HepG2 (cell line): ENCODE data around the gene MEAF6. TPM values are rescaled to one million over a fixed set of nuclear protein-coding genes. Genes with fewer than 3 reads are reported as not detected.

Experiments used
- ATF7 ChIP-seq, 2 experiments: fragments of 450-650 bp in 1 of 2; sonication (generic) in 1 of 2; formaldehyde crosslinking in 1 of 2; IDR thresholded peaks; 2 replicates each; pipeline versions ENCODE4 v1.4.0 to v1.6.1; 2016 to 2020; ENCODE audit warnings: antibody characterized with exemption in 1 of 2, mild to moderate bottlenecking in 1 of 2, missing genetic modification reagents in 1 of 2
- CBX2 ChIP-seq, 2 experiments: fragments of 200-600 bp in 1 of 2; sonication (generic); formaldehyde crosslinking in 1 of 2; IDR thresholded peaks; 2 replicates each; pipeline versions ENCODE4 v1.7.0 to v1.8.1; 2018 to 2022; ENCODE audit warnings: low read depth in 2 of 2, low read length in 1 of 2, mild to moderate bottlenecking in 1 of 2, missing genetic modification reagents in 1 of 2
- CSRNP1 ChIP-seq: sonication (generic); formaldehyde crosslinking; IDR thresholded peaks from 2 replicates; pipeline ENCODE4 v1.8.1; 2023; ENCODE audit warnings: mild to moderate bottlenecking, missing genetic modification reagents
- GTF3A ChIP-seq: sonication (generic); formaldehyde crosslinking; conservative IDR thresholded peaks from 2 replicates; pipeline ENCODE4 v1.4.0; 2020; ENCODE audit warnings: mild to moderate bottlenecking, missing genetic modification reagents
- LCORL ChIP-seq, 2 experiments: fragments of 450-650 bp in 1 of 2; sonication (generic) in 1 of 2; formaldehyde crosslinking in 1 of 2; IDR thresholded peaks; 2 replicates each; pipeline versions ENCODE4 v1.5.0 to v1.6.1; 2017 to 2020; ENCODE audit warnings: antibody characterized with exemption in 1 of 2, missing genetic modification reagents in 1 of 2
- RFX3 ChIP-seq: IDR thresholded peaks from 2 replicates; pipeline ENCODE4 v1.6.1; 2016; ENCODE audit warnings: missing biosample characterization, missing genetic modification reagents
- SNAPC2 ChIP-seq: sonication (generic); formaldehyde crosslinking; IDR thresholded peaks from 2 replicates; pipeline ENCODE4 v1.8.1; 2022; ENCODE audit warnings: mild to moderate bottlenecking, missing genetic modification reagents
- ZFX ChIP-seq: sonication (generic); formaldehyde crosslinking; IDR thresholded peaks from 2 replicates; pipeline ENCODE4 v1.4.0; 2020; ENCODE audit warnings: mild to moderate bottlenecking, low read depth, missing genetic modification reagents, moderate library complexity
- ZNF24 ChIP-seq: fragments of 450-650 bp; IDR thresholded peaks from 2 replicates; pipeline ENCODE4 v1.6.1; 2017; ENCODE audit warnings: antibody characterized with exemption, mild to moderate bottlenecking
- ZNF275 ChIP-seq: sonication (generic); formaldehyde crosslinking; IDR thresholded peaks from 2 replicates; pipeline ENCODE4 v1.8.0; 2022; ENCODE audit warnings: missing genetic modification reagents, mild to moderate bottlenecking, inconsistent platforms, borderline replicate concordance
- ZNF546 ChIP-seq: sonication (generic); formaldehyde crosslinking; conservative IDR thresholded peaks from 2 replicates; pipeline ENCODE4 v1.8.1; 2023; ENCODE audit warnings: mild to moderate bottlenecking, missing genetic modification reagents
- ZNF672 ChIP-seq: sonication (generic); formaldehyde crosslinking; IDR thresholded peaks from 2 replicates; pipeline ENCODE4 v1.8.1; 2022; ENCODE audit warnings: missing genetic modification reagents
- ZNF761 ChIP-seq: sonication (generic); formaldehyde crosslinking; conservative IDR thresholded peaks from 2 replicates; pipeline ENCODE4 v1.4.0; 2020; ENCODE audit warnings: mild to moderate bottlenecking, missing genetic modification reagents
- ZNF788 ChIP-seq: sonication (generic); formaldehyde crosslinking; IDR thresholded peaks from 2 replicates; pipeline ENCODE4 v1.5.0; 2020; ENCODE audit warnings: mild to moderate bottlenecking, missing genetic modification reagents, borderline replicate concordance
- polyA plus RNA-seq, 8 experiments: library from polyadenylated mRNA; depleted of rRNA in 3 of 8; stranded (reverse) in 7 of 8; unstranded in 1 of 8; fragments of >200 nt; fragmentation: Illumina TruSeq in 4 of 8; extraction: Trizol in 4 of 8; gene quantifications; 2 replicates each; pipeline versions ENCODE4 v1.2.1 to v1.2.3, GENCODE V29; 2011 to 2016; ENCODE audit warnings: low read depth in 4 of 8, missing spikeins in 1 of 8, mixed read lengths in 1 of 8; ENCODE audit not compliant: insufficient read depth in 1 of 8
- total RNA-seq, 5 experiments: library from RNA; depleted of rRNA; stranded (reverse); fragments of >200 nt; fragmentation: Illumina TruSeq; extraction: Trizol; gene quantifications; 2 replicates each; pipeline ENCODE4 v1.2.3, GENCODE V29; 2016; ENCODE audit warnings: low read depth in 1 of 5
- TF ChIP-seq, protein P1 (sequence below): sonication (generic); formaldehyde crosslinking; IDR thresholded peaks from 2 replicates; pipeline ENCODE4 v1.4.0; 2020; ENCODE audit warnings: missing genetic modification reagents
- TF ChIP-seq, protein P2 (sequence below): sonication (generic); formaldehyde crosslinking; IDR thresholded peaks from 2 replicates; pipeline ENCODE4 v1.4.0; 2020; ENCODE audit warnings: missing genetic modification reagents, borderline replicate concordance
- TF ChIP-seq, protein P3 (sequence below): sonication (generic); formaldehyde crosslinking; IDR thresholded peaks from 2 replicates; pipeline ENCODE4 v1.8.1; 2023; ENCODE audit warnings: missing genetic modification reagents, mild to moderate bottlenecking, borderline replicate concordance

Gene MEAF6
- total and polyA plus RNA-seq, 2 of the 13 experiments (the other 11 are each of a cell fraction or from before 2014, with no cell fraction given): 29.5 to 45.6 TPM

- TF ChIP-seq GTF3A (CRISPR knock-in tag) (no peak), LCORL (IDR thresholded peaks at IDR 0.05) (no peak), LCORL (CRISPR knock-in tag; IDR thresholded peaks at IDR 0.05) (no peak), ZNF761 (no peak), ZNF24 (no peak), ZNF672 (CRISPR knock-in tag) (no peak), CSRNP1 (CRISPR knock-in tag) (no peak), ZNF788 (CRISPR knock-in tag) (no peak), RFX3 (CRISPR knock-in tag) (peak; percentile 82), ATF7 (IDR thresholded peaks at IDR 0.05) (no peak), ATF7 (CRISPR knock-in tag; IDR thresholded peaks at IDR 0.05) (no peak), ZNF546 (CRISPR knock-in tag) (no peak), ZNF275 (no peak), CBX2 (IDR thresholded peaks at IDR 0.05; ENCODE audit: low read depth, low read length) (no peak), CBX2 (CRISPR knock-in tag; IDR thresholded peaks at IDR 0.05; ENCODE audit: low read depth) (no peak), SNAPC2 (CRISPR knock-in tag) (no peak), ZFX (CRISPR knock-in tag) (peak; percentile 35; the same call in 1 of the 2 replicates)
- TF ChIP-seq, protein P1, sequence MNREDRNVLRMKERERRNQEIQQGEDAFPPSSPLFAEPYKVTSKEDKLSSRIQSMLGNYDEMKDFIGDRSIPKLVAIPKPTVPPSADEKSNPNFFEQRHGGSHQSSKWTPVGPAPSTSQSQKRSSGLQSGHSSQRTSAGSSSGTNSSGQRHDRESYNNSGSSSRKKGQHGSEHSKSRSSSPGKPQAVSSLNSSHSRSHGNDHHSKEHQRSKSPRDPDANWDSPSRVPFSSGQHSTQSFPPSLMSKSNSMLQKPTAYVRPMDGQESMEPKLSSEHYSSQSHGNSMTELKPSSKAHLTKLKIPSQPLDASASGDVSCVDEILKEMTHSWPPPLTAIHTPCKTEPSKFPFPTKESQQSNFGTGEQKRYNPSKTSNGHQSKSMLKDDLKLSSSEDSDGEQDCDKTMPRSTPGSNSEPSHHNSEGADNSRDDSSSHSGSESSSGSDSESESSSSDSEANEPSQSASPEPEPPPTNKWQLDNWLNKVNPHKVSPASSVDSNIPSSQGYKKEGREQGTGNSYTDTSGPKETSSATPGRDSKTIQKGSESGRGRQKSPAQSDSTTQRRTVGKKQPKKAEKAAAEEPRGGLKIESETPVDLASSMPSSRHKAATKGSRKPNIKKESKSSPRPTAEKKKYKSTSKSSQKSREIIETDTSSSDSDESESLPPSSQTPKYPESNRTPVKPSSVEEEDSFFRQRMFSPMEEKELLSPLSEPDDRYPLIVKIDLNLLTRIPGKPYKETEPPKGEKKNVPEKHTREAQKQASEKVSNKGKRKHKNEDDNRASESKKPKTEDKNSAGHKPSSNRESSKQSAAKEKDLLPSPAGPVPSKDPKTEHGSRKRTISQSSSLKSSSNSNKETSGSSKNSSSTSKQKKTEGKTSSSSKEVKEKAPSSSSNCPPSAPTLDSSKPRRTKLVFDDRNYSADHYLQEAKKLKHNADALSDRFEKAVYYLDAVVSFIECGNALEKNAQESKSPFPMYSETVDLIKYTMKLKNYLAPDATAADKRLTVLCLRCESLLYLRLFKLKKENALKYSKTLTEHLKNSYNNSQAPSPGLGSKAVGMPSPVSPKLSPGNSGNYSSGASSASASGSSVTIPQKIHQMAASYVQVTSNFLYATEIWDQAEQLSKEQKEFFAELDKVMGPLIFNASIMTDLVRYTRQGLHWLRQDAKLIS (CRISPR knock-in tag): no peak
- TF ChIP-seq, protein P2, sequence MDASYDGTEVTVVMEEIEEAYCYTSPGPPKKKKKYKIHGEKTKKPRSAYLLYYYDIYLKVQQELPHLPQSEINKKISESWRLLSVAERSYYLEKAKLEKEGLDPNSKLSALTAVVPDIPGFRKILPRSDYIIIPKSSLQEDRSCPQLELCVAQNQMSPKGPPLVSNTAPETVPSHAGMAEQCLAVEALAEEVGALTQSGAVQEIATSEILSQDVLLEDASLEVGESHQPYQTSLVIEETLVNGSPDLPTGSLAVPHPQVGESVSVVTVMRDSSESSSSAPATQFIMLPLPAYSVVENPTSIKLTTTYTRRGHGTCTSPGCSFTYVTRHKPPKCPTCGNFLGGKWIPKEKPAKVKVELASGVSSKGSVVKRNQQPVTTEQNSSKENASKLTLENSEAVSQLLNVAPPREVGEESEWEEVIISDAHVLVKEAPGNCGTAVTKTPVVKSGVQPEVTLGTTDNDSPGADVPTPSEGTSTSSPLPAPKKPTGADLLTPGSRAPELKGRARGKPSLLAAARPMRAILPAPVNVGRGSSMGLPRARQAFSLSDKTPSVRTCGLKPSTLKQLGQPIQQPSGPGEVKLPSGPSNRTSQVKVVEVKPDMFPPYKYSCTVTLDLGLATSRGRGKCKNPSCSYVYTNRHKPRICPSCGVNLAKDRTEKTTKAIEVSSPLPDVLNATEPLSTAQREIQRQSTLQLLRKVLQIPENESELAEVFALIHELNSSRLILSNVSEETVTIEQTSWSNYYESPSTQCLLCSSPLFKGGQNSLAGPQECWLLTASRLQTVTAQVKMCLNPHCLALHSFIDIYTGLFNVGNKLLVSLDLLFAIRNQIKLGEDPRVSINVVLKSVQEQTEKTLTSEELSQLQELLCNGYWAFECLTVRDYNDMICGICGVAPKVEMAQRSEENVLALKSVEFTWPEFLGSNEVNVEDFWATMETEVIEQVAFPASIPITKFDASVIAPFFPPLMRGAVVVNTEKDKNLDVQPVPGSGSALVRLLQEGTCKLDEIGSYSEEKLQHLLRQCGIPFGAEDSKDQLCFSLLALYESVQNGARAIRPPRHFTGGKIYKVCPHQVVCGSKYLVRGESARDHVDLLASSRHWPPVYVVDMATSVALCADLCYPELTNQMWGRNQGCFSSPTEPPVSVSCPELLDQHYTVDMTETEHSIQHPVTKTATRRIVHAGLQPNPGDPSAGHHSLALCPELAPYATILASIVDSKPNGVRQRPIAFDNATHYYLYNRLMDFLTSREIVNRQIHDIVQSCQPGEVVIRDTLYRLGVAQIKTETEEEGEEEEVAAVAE: no peak
- TF ChIP-seq, protein P3, sequence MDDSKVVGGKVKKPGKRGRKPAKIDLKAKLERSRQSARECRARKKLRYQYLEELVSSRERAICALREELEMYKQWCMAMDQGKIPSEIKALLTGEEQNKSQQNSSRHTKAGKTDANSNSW (CRISPR knock-in tag): no peak
These were observed 42.2 kb upstream of the MEAF6 start, which contains the start of gene DNALI1 (continued) for GRCh38 chr1:37556712-37557196.
